ENCODE measurements around the gene BBOF1. TPM values are rescaled to one million over a fixed set of nuclear protein-coding genes. Genes with fewer than 3 reads are reported as not detected.
"Not testable (repeated sequence)": the region's sequence is repeated elsewhere in the genome, so short reads cannot be mapped to it uniquely, and the experiment has no call there.

The BBOF1 gene
- total RNA-seq, 4 donors from 2014 or later: 3.7 to 22.8 (median 6.2) TPM

DNA sequence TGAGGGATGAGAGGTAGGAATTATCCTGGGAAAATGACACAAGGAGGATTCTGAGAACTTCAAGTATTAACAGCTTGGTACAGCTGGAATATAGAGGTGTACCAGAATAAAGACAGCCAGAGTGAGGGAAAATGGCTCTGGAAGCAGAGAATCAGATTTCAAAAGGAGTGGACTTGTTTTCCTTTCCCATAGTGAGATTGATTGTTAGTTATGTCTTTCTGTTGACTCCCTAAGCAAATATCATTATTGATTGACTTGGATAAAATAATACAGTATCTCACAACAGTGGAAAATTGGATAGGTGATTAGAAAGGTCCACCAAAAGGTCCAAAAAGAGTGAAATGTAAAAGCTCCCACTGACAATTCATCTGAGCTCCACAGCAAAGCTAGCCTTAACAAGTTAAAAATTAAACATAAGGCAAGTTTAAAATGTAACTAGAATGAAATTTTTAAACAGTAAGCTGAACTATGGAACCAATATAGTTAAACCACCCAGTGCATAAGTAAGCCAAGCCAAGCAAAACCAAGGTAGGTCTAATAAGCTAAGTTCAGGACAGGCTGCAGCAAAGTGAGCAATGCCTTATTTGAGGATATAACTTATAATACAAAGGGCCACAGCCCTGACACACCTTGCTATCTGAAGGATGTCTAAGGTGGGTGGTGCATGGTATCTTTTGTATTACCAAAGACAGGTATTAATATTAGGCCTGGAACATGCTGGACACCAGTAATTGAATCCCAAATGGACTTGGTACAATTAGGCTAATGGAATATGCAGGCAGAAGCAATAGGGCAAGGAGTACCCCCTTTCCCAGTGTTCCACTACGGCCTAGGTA, 21.8 kb upstream of the BBOF1 start:
- WGBS, 2 donors: 79 to 89% methylated on average over 1 of the region's 1 CpG
- Histone ChIP-seq H3K4me3 (no peak overlapping the region), H3K27ac (peak overlapping the region in 1 of 4 donors; percentile 58), H3K36me3 (peaks cover 0 to 44% (median 0%) of the 10 kb centered on the region in 3 donors), H3K4me1 (no peaks in the 10 kb centered on the region), H3K9me3 (no peaks in the 10 kb centered on the region), H3K27me3 (no peaks in the 10 kb centered on the region)
- TF ChIP-seq POLR2A (IDR thresholded peaks at IDR 0.05) (no peak), CTCF (IDR thresholded peaks at IDR 0.05) (no peak), EP300 (IDR thresholded peaks at IDR 0.05) (no peak)
- DNase-seq (ENCODE audit: low spot score in 2 of 2): no peak

GRCh38 chr14:73997944-73998447, 21.2 kb upstream of the BBOF1 start:
- Histone ChIP-seq H3K4me3 (no peak overlapping the region), H3K27me3 (no peaks in the 10 kb centered on the region), H3K36me3 (peaks cover 0 to 41% (median 0%) of the 10 kb centered on the region in 3 donors), H3K4me1 (no peaks in the 10 kb centered on the region), H3K9me3 (no peaks in the 10 kb centered on the region), H3K27ac (peak overlapping the region in 1 of 4 donors; percentile 43)
- DNase-seq (ENCODE audit: low spot score in 2 of 2): no peak
- TF ChIP-seq POLR2A (IDR thresholded peaks at IDR 0.05): no peak
- no peak for TF ChIP-seq EP300 (IDR thresholded peaks at IDR 0.05)
- 76 to 81% methylated on average over 7 of the region's 7 CpGs for WGBS, 2 donors

DNA sequence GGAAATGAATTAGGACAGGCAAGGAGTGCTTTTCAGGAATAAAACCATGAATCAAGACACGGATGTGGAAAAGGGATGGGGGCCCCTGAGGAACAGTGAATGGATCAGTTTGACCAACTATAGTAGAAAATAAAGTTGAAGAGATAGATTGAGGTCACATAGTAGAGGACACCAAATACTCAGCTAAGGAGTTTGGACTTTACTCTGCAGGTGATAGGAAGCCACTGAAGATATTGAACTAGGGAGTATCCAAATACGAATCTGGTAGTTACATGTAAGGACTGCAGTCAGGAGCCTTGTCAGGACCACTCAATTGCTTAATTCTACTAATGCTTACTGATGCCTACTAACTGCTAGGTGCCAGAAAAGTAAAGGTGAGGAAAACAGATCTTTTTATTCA, 20.4 kb upstream of the BBOF1 start:
- H3K36me3 ChIP-seq: peaks cover 0 to 42% (median 0%) of the 10 kb centered on the region in 3 donors
- no peaks in the 10 kb centered on the region for H3K27me3 ChIP-seq
- TF ChIP-seq CTCF (IDR thresholded peaks at IDR 0.05) (no peak), POLR2A (IDR thresholded peaks at IDR 0.05) (no peak), EP300 (IDR thresholded peaks at IDR 0.05) (no peak)
- peak overlapping the region in 1 of 4 donors; percentile 43 for H3K27ac ChIP-seq
- 88 to 91% methylated on average over 2 of the region's 2 CpGs for WGBS, 2 donors
- H3K9me3 ChIP-seq: no peaks in the 10 kb centered on the region
- no peak overlapping the region for H3K4me3 ChIP-seq
- DNase-seq (ENCODE audit: low spot score in 2 of 2): no peak
- no peaks in the 10 kb centered on the region for H3K4me1 ChIP-seq

DNA sequence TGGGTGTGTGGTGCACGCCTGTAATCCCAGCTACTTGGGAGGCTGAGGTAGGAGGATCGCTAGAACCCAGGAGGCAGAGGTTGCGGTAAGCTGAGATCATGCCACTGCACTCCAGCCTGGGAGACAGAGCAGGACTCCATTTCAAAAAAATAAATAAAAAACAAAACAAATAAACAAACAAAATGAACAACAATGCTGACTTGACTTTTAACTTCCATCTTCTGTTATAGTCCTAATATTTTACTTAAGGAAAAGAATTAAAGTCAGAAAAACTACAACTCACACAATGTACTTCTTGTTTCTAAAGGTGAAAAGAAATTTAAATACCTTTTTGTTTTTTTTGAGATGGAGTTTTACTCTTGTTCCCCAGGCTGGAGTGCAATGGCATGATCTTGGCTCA, 13.5 kb upstream of the BBOF1 start:
- H3K4me1 ChIP-seq; H3K9me3 ChIP-seq; H3K4me3 ChIP-seq; H3K27me3 ChIP-seq; DNase-seq (ENCODE audit: low spot score in 2 of 2); H3K27ac ChIP-seq: not testable (repeated sequence)
- H3K36me3 ChIP-seq: peaks cover 0 to 81% (median 0%) of the 10 kb centered on the region in 3 donors
- WGBS, 2 donors: 96 to 100% methylated on average over 3 of the region's 3 CpGs

DNA sequence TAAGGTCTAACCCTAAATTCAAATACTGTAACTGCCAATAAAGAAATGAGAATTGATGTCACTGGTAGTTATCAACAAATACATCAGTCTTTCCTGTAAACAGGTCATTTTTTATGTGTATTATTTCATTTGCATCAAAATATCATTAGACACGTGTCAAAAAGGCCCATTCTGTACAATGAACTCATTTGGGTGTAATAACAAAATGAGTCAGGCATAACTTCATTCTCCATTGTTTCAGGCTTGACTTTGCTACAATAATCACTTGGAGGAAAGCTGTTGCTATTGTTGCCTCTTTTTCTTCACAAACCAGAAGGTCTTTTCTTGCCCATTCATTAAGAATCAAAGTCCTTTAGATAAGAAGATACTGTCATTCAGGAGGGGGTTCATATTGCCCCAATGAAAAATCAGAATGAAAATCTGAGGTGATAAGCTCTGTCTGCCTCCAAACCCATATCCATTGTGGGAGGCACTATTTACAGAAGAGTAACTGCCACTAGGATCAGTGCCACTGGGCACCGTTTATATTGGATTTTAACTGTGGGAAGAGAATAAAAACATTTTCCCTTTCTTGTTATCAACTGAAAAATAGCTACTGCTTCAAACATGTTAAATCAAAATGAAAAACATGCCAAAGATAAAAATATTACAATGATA, 10.2 kb upstream of the BBOF1 start:
- 59 to 69% methylated on average over 2 of the region's 2 CpGs for WGBS, 2 donors
- Histone ChIP-seq H3K27ac (no peak overlapping the region), H3K4me1 (no peaks in the 10 kb centered on the region), H3K27me3 (no peaks in the 10 kb centered on the region), H3K4me3 (no peak overlapping the region), H3K9me3 (no peaks in the 10 kb centered on the region), H3K36me3 (peaks cover 0 to 88% (median 0%) of the 10 kb centered on the region in 3 donors)
- TF ChIP-seq EP300 (IDR thresholded peaks at IDR 0.05): no peak
- no peak for TF ChIP-seq POLR2A (IDR thresholded peaks at IDR 0.05)
- TF ChIP-seq CTCF (IDR thresholded peaks at IDR 0.05): no peak
- DNase-seq (ENCODE audit: low spot score in 2 of 2): no peak

DNA sequence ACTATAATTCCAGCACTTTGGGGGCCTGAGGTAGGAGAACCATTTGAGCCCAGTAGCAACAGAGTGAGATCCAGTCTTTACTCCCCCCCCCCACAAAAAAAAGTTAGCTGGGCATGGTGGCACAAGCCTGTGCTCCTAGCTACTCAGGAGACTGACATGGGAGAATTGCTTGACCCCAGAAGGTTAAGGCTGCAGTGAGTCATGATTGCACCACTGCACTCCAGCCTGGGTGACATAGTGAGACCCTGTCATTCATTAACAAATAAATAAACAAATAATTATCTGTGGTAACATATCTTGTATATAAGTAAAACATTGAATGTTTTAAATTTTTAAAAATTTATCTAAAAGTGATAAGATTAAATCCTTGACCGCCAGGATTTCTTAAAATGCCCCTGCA, 4.8 kb upstream of the BBOF1 start:
- no peak overlapping the region for H3K4me3 ChIP-seq

More for the DNA sequence above, 4.8 kb upstream of the BBOF1 start:
- WGBS, 2 donors: 93 to 98% methylated on average over 1 of the region's 1 CpG
- Histone ChIP-seq H3K36me3 (peaks cover 0 to 53% (median 0%) of the 10 kb centered on the region in 3 donors), H3K27me3 (no peaks in the 10 kb centered on the region), H3K9me3 (no peaks in the 10 kb centered on the region), H3K27ac (no peak overlapping the region), H3K4me1 (peaks cover 0 to 10% (median 3%) of the 10 kb centered on the region in 4 donors)
- no peak for DNase-seq (ENCODE audit: low spot score in 2 of 2)
- TF ChIP-seq CTCF (IDR thresholded peaks at IDR 0.05) (no peak), EP300 (IDR thresholded peaks at IDR 0.05) (no peak), POLR2A (IDR thresholded peaks at IDR 0.05) (no peak)

Measured in tibial nerve (tissue), 4 donors.